LNCaP clone FGC (cell line): ENCODE results near the gene LRFN3.

Experiments
- DNase-seq: peaks from one replicate; pipeline ENCODE4 v3.0.0-alpha.2; 2011; ENCODE audit warnings: low read depth
- H3K4me3 ChIP-seq: 2 replicates; pipeline ENCODE4 v1.5.1; 2011; ENCODE audit warnings: mild to moderate bottlenecking, low read depth, low read length, control low read depth
- CTCF ChIP-seq: IDR thresholded peaks from 2 replicates; pipeline ENCODE4 v1.5.1; 2012; ENCODE audit warnings: mild to moderate bottlenecking; ENCODE audit not compliant: control insufficient read depth, insufficient read depth; ENCODE audit errors: extremely low read depth

Gene LRFN3

GRCh38 chr19:35901854-35902661 is 34.1 kb upstream of the LRFN3 start, which contains the start of gene HCST:
TSS of gene HCST (plus strand) at chr19:35902529. CDS start at chr19:35902594, 65 bp downstream.
- no peak for TF ChIP-seq CTCF
- no peak for DNase-seq
- peak within 1 kb of the TSS; percentile 43 for H3K4me3 ChIP-seq

- no peak for TF ChIP-seq CTCF
- H3K4me3 ChIP-seq: peak overlapping the region; percentile 43
Measured at GRCh38 chr19:35902870-35903475, 33.2 kb upstream of the LRFN3 start.

GRCh38 chr19:35903550-35904179 is 32.5 kb upstream of the LRFN3 start:
- no peak for TF ChIP-seq CTCF
- H3K4me3 ChIP-seq: peak overlapping the region; percentile 43
- DNase-seq: no peak

More at GRCh38 chr19:35902870-35903475, 33.2 kb upstream of the LRFN3 start:
- no peak for DNase-seq

- TF ChIP-seq CTCF: no peak
- no peak for DNase-seq
- no peak overlapping the region for H3K4me3 ChIP-seq
Measured at GRCh38 chr19:35904311-35905068, 31.7 kb upstream of the LRFN3 start.

- H3K4me3 ChIP-seq: no peak overlapping the region
- no peak for DNase-seq
- no peak for TF ChIP-seq CTCF
Measured at GRCh38 chr19:35905178-35905727, 30.9 kb upstream of the LRFN3 start.

DNA sequence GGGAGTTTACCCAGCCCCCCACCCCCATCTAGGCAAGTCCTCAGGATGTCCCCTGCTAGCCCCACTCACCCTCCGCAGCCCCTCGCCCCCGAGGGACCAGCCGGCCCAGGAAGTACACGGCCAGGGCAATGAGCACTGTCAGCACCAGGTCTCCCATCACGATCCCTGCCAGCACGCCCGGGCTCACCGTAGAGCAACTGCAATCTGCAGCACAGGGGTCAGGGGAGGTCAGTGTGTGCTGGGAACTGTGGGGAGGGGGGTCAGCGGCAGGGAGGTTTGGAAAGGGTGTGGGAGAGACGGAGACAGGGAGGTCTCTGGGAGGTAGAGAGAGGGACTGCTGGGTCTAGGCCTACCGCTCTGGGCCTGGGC is 28.8 kb upstream of the LRFN3 start:
- DNase-seq: no peak
- H3K4me3 ChIP-seq: no peak overlapping the region
- no peak for TF ChIP-seq CTCF
